ENCODE measurements around the gene DCAF6.

- TF ChIP-seq CTCF (IDR thresholded peaks at IDR 0.05; ENCODE audit: insufficient read depth, low read length) (no peak), REST (IDR thresholded peaks at IDR 0.05; ENCODE audit: insufficient replicate concordance, low read depth) (no peak), GABPA (IDR thresholded peaks at IDR 0.05; ENCODE audit: low read depth) (no peak)
Measured at GRCh38 chr1:167924102-167924501, 12.4 kb upstream of the DCAF6 start.
